NCI-H1417 treated with DMSO at 0.1 percent for 48 hours (cell line): Measurements from ENCODE around the gene SORD.
"Not testable (repeated sequence)": the region's sequence is repeated elsewhere in the genome, so short reads cannot be mapped to it uniquely, and the experiment has no call there.

Experiments used
- DNase-seq: peaks from one replicate; lab custom pipeline; 2025; lab: John Stamatoyannopoulos, UW

The SORD gene

DNA sequence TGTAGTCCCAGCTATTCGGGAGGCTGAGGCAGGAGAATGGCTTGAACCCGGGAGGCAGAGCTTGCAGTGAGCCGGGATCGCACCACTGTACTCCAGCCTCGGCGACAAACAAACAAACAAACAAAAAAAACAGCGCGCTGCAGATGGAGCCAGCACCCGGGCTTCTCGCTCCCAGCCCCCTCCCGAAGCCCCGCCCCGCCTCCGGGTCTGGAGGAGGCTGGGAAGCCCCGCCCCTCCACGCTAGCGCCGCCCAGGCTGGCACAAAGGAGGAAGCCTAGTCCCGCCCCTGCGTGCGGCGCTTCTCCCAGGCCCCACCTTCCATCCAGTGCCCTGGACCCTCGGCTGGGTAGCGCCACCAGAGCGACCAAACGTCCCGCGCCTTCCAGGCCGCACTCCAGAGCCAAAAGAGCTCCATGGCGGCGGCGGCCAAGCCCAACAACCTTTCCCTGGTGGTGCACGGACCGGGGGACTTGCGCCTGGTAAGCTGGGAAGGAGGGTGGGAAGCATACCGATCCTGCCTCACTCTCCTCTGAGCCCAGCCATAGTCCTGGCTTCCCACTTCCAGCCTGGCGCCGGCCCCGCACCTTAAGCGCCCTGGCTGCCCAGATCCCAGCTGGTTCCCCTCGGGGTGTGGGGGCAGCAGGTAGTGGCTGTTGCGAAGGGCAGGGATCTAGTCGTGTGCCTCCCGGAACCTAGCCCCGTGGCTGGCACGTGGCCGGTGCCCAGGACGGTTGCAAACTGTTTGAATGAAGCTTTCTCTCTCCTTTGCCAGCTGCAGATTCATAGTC is at the start of gene SORD:
Gene SORD, plus strand, starts transcription at position 325 of the 788 bp plus-strand sequence. Its CDS starts 89 bp downstream, at position 414.
- DNase-seq, result peak; percentile 12

DNA sequence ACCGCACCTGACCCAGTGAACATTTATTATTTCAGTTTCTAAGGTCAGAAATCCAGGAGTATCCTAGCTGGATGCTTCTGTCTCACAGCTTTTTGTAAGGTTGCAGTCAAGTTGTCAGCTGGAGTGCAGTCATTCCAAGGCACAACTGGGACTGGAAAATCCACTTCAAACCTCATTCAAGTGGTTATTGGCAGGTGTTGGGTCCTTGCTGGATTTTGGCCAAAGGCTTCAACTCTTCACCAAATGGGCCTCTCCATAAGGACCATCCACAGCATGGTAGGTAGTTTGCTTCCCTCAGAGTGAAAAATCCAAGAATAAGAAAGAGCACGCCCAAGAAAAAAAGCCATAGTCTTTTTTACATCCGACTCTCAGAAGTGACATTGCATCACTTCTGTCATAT is 46.8 kb upstream of the SORD start:
- DNase-seq, result not testable (repeated sequence)

DNA sequence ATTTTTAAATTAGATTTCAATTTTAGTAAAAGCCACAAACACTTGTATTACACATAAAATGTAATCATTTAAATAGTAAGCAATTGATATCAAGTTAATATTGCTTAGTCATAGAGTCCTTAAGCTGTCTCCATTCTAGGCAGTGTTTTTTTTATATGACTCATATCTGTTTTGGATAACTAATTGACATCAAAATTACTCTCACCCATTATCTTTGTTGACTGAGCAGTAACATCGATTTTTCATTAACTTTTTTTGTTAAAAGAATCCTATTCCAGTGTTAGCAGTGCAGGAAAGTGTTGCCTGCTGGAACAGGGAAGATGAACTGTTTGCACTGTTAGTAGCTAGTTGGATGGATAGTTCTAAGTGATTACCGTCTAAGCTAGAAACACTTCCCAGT is 45.2 kb upstream of the SORD start:
- DNase-seq, result not testable (repeated sequence)

DNA sequence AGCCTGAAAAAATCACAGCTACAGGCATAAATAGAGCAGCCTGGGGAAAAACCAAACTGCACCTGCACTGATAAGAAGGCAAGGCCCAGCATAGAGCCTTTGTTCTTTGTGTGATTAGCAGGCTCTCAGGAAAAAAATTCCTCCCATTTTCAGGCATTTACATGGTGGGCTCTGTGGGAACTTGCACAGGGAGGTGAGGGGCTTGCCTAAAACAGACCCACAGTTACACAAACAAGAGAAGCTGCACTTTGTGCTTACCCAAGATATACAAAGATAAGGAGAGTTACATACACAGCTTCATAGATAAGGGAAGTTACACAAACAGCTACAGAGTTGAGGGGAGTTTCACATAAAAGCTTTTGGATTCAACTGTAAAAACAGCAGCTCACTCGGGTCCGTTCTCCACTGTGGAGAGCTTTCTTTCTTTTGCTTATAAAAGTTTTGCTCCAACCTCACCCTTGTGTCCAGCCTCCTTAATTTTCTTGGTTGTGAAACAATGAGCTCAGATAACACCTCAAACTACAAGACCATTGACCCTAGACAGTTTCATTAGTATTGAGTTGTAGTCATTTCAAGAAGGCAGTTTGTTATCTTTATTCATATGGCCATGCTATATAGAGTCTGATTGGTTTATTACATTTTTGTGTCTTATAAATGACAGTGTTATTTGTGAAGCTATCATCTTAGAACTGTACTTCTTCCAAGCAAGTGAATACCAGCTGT is 43.2 kb upstream of the SORD start:
- not testable (repeated sequence) for DNase-seq

DNA sequence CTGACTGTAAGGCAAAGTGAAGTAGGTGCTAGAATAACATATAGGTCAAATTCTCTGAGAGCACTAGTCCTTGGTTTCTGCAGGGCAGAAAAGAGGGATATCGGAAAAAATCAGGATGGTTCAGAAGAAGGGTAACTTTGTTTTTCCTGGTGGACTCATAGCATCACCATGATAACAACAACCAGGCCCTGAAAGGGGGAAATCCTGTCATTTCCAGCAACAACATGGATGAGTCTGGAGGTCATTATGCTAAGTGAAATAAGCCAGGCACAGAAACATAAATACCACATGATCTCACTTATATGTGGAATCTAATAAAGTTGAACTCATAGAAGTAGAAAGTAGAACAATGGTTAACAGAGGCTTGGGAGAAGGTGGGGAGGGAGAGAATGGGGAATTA is 38.9 kb upstream of the SORD start:
- DNase-seq, result not testable (repeated sequence)

DNA sequence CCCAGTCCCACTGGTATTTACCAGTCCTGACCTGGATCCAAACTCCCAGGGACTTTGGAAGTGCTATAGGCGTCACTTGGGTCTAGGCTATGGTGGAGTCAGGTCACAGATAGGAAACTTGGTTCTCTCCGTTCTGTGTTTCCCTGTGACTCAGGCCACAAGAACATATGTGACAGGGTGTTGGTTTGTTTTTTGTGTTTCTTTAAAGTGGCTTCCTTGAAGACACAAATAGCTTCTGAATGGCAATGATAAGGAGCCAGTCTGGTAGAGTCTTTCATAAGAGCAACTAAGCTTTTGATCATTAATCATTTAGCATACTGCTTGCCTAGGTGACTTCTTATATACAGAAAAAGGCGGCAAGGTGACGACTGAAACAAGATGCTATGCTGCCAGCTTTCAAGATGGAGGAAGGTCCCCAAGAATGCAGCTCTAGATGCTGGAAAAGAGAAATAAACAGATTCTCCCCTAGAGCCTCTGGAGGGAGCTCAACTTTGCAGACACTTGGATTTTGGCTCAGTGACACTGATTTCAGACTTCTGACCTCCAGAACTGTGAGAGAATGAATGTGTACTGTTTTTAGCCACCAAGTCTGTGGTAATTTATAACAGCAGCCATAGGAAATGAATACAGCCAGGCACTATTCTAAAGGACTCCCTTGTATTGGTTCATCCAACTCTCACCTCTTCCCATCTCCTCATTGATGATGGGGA is 36.5 kb upstream of the SORD start:
- not testable (repeated sequence) for DNase-seq

DNA sequence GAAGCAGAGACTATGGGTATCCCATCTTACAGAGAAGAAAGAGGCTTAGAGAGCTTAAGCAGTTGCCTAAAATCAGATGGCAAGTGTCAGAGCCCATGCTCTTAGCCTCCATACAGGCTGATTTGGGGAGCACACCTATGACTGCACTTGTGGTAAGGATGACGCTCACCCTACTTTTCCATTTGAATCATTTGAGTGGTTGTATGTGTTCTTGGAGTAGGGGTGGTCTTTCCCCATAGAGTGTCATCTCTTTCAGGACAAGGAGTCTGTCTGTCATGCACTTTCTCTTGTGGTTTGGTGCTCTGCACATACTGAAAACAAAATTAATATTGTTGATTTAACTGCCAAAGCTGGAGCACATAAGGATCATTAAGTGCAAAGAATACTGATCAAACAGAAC is 35.3 kb upstream of the SORD start:
- not testable (repeated sequence) for DNase-seq

DNA sequence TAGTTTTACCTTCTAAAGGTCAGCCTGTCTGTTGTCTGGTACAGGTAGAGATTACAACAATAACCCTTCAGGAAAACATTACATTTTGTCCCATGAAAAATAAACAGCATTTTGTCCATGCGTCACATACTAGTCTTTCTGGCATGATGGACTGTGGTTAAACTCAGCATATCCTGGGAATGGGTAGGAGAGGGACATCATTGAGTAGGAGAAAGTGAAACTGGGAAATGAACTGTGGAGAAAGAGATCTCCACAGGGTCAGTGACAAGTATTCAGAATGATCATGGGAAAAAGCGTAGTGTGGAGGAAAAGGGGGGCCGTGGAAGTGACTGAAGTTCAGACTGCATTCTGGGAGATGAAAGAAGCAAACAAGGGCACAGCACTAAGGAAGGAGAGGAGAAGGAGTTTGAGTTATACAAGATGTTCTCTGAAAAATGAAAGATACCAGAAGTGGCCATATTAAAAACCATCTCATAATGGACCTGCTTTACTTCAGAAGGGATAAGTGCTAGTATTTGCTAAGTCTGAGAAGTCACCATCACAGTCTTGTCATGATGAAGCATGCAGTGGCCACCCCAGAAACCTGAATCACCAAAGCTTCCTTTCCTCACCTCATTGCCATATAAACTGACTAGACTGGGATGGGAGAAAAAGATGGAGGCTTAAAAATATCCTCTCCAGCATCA is 34.7 kb upstream of the SORD start:
- not testable (repeated sequence) for DNase-seq

DNA sequence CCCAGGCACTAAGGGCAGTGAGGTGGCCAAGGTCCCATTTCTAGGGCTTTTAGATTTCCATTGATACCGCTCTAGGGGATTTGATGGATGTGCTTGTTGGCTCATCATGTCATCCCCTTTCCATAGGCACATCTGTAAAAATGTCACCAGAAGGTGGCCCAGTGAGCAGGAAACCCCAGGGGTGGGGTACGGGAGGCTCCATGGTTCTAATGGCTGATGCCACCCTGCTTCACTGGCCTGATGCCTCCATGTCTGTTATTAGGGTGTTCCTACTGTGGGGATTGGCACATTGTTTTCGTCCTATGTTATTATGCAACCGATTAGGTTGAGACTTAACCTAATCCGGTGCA is 34.1 kb upstream of the SORD start:
- DNase-seq, result not testable (repeated sequence)

DNA sequence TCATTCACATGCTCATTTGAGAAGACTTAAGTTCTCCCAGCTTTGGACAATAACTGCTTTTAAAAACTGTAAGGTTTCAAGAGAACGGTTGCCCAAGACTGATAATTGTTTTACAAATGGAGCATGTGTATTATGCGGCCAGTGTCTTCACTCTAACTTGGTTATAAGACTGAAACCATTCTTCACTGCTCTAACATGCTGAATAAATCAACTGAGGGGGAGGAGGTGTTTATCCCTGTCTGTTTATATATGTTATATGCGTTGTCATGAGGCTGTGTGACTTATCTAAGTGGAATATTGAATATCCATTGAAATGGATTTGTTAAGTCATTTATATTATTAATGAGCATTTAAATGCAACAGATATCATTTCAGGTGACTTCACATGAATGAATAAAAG is 25.4 kb upstream of the SORD start:
- DNase-seq, result not testable (repeated sequence)

DNA sequence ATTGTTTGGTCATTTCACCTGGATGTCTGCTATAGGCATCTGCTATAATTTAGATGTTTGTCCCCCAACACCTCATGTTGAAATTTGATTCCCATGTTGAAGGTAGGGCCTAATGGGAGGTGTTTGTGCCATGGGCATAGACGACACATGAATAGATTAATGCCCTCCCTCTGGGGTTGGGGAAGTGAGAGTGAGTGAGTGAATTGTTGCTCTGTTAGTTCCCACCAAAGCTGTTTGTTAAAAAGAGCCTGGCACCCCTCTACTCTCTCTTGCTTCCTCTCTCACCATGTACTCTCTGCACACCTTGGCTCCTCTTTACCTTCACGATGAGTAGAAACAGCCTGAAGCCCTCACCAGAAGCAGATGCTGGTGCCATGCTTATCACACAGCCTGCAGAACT is 23.9 kb upstream of the SORD start:
- DNase-seq, result no peak

DNA sequence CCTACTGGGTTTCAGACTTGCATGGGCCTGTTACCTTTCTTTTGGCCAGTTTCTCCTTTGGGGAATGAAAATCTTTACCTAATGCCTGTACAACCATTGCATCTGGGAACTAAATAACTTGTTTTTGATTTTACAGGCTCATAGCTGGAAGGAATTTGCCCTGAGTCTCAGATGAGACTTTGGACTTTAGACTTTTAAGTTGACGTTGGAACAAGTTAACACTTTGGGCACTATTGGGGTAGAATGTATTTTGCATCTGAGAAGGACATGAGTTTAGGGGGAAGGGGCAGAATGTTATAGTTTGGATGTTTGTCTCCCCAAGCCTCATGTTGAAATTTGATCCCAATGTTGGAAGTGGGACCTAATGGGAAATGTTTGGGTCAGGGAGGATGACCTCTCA is 21.8 kb upstream of the SORD start:
- not testable (repeated sequence) for DNase-seq

DNA sequence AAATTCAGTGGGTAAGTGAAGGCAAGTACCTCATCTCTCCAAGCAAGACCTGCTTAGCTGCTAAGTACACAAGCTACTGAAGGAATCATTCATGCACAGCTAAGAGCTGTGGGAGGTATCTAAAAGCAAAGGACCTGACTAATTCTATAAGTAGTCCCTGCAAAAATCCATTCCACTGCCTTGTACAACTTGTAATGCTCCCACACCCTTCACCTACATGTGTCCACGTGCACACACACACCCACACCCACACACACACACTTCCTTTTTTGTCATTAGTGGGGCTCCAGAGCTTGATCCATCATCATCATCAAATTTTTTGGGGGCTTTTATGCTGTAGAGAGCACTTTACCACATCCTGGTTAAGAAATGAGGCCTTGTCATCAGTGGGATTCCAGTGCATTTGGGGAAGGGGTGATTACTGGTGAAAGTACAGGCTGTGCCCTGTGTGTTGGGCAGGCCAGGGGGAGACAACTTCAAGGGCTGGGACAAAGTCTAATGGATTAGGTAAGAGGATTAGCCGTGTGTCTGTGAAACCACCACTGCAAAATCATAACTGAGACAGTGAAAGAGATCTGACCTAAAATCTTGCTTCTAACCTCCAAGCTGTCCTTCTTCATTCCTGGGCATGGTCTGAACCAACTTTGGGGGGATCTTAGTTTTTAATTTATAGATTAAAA is 19.1 kb upstream of the SORD start:
- DNase-seq, result not testable (repeated sequence)

DNA sequence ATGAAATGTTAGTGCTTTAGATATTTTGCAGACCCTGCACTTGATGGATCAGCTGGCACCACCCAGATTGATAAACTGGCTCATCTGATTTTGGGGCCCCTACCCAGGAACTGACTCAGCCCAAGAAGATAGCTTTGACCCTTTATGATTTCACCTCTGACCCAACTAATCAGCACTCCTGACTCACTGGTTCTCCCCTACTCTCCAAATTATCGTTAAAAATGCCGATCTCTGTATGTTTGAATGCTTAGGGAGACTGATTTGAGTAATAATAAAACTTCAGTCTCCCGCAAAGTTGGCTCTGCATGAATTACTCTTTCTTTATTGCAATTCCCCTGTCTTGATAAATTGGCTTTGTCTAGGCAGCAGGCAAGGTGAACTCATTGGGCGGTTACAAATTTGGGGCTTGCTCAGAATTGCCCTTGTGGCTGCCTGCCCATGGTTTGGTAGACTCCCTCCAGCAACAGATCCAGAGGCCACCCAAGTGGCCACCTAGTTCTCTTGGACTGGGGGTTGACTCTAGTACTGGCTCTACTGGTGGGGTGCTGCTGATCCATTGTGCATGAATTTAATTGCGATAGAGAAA is 18.3 kb upstream of the SORD start:
- DNase-seq, result not testable (repeated sequence)

DNA sequence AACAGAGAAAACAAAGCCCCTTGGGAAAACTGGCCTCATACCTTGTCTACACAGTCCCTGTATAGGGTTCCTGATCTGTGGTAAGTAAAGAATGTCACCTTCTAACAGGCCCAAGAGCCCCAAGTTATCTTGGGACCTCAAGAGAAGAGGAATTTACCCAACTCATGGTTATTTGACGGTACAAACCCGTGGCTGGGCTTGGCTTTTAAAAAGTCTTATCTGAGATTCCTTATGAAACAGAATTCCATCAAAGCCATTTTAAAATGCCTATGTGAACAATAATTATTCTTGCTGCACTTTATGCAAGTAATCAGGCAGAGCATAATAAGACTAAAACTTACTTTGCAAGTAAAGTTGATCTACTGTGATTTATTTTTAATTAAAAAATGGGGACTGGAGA is 13.9 kb upstream of the SORD start:
- DNase-seq, result no peak

DNA sequence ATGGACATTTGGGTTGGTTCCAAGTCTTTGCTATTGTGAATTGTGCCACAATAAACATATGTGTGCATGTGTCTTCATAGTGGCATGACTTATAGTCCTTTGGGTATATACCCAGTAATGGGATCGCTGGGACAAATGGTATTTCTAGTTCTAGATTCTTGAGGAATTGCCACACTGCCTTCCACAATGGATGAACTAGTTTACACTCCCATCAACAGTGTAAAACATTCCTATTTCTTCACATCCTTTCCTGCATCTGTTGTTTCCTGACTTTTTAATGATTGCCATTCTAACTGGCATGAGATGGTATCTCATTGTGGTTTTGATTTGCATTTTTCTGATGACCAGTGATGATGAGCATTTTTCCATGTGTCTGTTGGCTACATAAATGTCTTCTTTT is 7.9 kb upstream of the SORD start:
- DNase-seq, result not testable (repeated sequence)

DNA sequence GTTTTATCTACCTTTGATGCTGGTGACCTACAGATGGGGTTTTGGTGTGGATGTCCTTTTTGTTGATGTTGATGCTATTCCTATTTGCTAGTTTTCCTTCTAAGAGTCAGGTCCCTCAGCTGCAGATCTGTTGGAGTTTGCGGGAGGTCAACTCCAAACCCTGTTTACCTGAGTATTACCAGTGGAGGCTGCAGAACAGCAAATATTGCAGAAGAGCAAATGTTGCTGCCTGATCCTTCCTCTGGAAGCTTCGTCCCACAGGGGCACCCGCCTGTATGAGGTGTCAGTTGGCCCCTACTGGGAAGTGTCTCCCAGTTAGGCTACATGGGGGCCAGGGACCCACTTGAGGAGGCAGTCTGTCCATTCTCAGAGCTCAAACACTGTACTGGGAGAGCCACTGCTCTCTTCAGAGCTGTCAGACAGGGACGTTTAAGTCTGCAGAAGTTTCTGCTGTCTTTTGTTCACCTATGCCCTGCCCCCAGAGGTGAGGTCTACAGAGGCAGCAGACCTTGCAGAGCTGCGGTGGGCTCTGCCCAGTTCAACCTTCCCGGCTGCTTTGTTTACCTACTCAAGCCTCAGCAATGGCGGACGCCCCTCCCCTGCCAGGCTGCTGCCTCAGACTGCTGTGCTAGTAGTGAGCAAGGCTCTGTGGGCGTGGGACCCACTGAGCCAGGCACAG is 2.6 kb upstream of the SORD start:
- not testable (repeated sequence) for DNase-seq

DNA sequence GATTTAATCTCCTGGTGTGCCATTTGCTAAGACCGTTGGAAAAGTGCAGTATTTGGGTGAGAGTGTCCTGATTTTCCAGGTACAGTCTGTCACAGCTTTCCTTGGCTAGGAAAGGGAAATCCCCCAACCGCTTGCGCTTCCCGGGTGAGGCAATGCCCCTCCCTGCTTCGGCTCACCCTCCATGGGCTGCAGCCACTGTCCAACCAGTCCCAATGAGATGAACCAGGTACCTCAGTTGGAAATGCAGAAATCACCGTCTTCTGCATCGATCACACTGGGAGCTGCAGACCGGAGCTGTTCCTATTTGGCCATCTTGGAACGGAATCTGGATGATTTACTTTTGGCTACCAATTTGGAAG is 2.1 kb upstream of the SORD start:
- not testable (repeated sequence) for DNase-seq

DNA sequence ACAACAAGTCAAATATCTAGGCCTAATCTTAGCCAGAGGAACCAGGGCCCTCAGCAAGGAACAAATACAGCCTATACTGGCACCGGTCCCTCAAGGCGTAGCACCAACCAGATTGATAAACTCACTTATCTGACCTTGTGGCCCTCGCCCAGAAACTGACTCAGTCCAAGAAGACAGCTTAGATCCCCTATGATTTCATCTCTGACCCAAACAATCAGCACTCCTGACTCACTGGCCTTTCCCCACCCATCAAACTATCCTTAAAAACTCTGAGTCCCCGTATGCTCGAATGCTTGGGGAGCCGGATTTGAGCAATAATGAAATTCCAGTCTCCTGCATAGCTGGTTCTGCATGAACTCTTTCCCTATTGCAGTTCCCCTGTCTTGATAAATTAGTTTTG is 1.6 kb upstream of the SORD start:
- DNase-seq, result no peak

DNA sequence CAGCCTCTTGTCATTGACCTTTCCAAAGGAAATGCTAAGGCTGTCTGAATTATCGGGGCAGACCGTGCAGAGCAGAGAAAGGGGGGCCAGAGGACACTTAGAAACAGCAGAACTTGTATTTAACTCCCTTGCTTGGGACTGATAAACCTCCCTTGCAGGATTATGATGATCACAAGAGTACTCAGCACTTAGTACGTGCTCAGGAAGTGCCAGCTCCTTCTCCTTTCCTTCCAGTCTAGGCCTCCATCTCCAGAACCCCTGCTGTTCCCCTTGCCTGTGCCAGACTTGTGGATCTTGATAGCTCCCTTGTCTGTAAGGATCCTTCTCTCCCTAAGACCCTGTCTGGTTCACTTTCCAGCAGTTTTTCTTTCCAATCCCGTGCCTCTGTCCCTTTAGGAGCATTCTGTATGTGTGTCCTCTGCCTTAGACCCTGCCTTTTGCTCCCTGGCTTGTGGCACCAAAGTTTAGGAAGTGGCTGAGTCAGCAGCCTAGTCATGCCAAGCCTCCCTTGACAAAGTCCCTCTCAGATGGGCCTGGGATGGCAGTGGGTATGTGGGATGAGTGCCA is 747 bp downstream of the SORD start:
- DNase-seq, result no peak
